Cortex of kidney (tissue), 1 donor: ENCODE data around the gene SFTPD.
"Not testable (repeated sequence)": the region's sequence is repeated elsewhere in the genome, so short reads cannot be mapped to it uniquely, and the experiment has no call there.

Experiments
- DNase-seq: peaks from one replicate; lab custom pipeline; 2025; lab: John Stamatoyannopoulos, UW

SFTPD gene

GRCh38 chr10:79925614-79926013, 23.3 kb downstream of the SFTPD start:
- DNase-seq = no peak

GRCh38 chr10:79923669-79924068, 25.2 kb downstream of the SFTPD start:
- no peak for DNase-seq

GRCh38 chr10:79923145-79923544, 25.8 kb downstream of the SFTPD start:
- DNase-seq = no peak

GRCh38 chr10:79922011-79922412, 26.9 kb downstream of the SFTPD start:
- not testable (repeated sequence) for DNase-seq

- DNase-seq = not testable (repeated sequence)
Measured at GRCh38 chr10:79915838-79916237, 33.1 kb downstream of the SFTPD start.

- not testable (repeated sequence) for DNase-seq
Measured at GRCh38 chr10:79914512-79914911, 34.4 kb downstream of the SFTPD start.

GRCh38 chr10:79910836-79911235, 38.1 kb downstream of the SFTPD start:
- no peak for DNase-seq

GRCh38 chr10:79910344-79910743, 38.6 kb downstream of the SFTPD start:
- DNase-seq = no peak

GRCh38 chr10:79905322-79906314, 43.3 kb downstream of the SFTPD start:
- DNase-seq = no peak

GRCh38 chr10:79904671-79905321, 44.1 kb downstream of the SFTPD start:
- DNase-seq = no peak

- not testable (repeated sequence) for DNase-seq
Measured at GRCh38 chr10:79901571-79901970, 47.3 kb downstream of the SFTPD start.

- DNase-seq = no peak
Measured at GRCh38 chr10:79898597-79899325, 50.1 kb downstream of the SFTPD start.

GRCh38 chr10:79892896-79893295, 56.0 kb downstream of the SFTPD start:
- DNase-seq = not testable (repeated sequence)

- no peak for DNase-seq
Measured at GRCh38 chr10:79890469-79890868, 58.4 kb downstream of the SFTPD start.

GRCh38 chr10:79888984-79889383, 59.9 kb downstream of the SFTPD start:
- DNase-seq = not testable (repeated sequence)
